Thyroid gland (tissue), 4 donors: ENCODE results near the gene HNRNPL. TPM values are rescaled to one million over a fixed set of nuclear protein-coding genes. Genes with fewer than 3 reads are reported as not detected.

Experiments used
- DNase-seq, 2 donors: peaks; one replicate each; pipeline ENCODE4 v3.0.0-alpha.2; 2019
- H3K27ac ChIP-seq, 3 donors: fragments of 200-600 bp; sonication (generic); 1 replicate in 2 of 3; 2 replicates in 1 of 3; pipeline ENCODE4 v1.5.1; 2016 to 2019; ENCODE audit warnings: mild to moderate bottlenecking in 1 of 3, moderate library complexity in 1 of 3
- H3K27me3 ChIP-seq: fragments of 200-600 bp; sonication (generic); one replicate; pipeline ENCODE4 v1.5.1; 2019
- H3K36me3 ChIP-seq, 2 donors: fragments of 200-600 bp; sonication (generic); one replicate each; pipeline ENCODE4 v1.5.1; 2016 to 2019
- H3K4me1 ChIP-seq, 2 donors: fragments of 200-600 bp; sonication (generic); one replicate each; pipeline ENCODE4 v1.5.1; 2017 to 2019
- H3K4me3 ChIP-seq, 3 donors: fragments of 200-600 bp; sonication (generic); replicated peaks in 1 of 3; 1 replicate in 2 of 3; 2 replicates in 1 of 3; pipeline ENCODE4 v1.5.1; 2016; ENCODE audit warnings: mild to moderate bottlenecking in 1 of 3
- H3K9me3 ChIP-seq: fragments of 200-600 bp; sonication (generic); one replicate; pipeline ENCODE4 v1.5.1; 2017
- POLR2A ChIP-seq, 2 donors: fragments of 450-650 bp; IDR thresholded peaks; one replicate each; pipeline ENCODE4 v1.6.1; 2017; ENCODE audit warnings: antibody characterized with exemption in 2 of 2, mild to moderate bottlenecking in 2 of 2, moderate library complexity in 1 of 2
- WGBS, 2 donors: methylation state at CpG; one replicate each; pipeline ENCODE4 v1.1.5; 2017; 5-methylcytosine and 5-hydroxymethylcytosine counted together
- intact Hi-C: fragments of 100-400 bp; cut with DNase I; formaldehyde crosslinking; loops from one replicate; pipeline ENCODE4 v1.15.1; 2023
- total RNA-seq, 4 donors: library from RNA; depleted of rRNA; stranded (reverse); fragments of >200 nt; gene quantifications; one replicate each; pipeline ENCODE4 v1.2.3, GENCODE V29; 2016
- TF ChIP-seq, protein P1 (sequence below), 6 experiments: fragments of 200-600 bp in 3 of 6; fragments of 450-650 bp in 3 of 6; sonication (generic) in 3 of 6; IDR thresholded peaks; one replicate each; pipeline ENCODE4 v1.5.1; 2016 to 2019; ENCODE audit warnings: antibody characterized with exemption in 6 of 6, mild to moderate bottlenecking in 2 of 6, inconsistent platforms in 1 of 6, moderate library complexity in 1 of 6

Gene HNRNPL
- total RNA-seq, 4 donors from 2014 or later: 181 to 247 (median 232) TPM

DNA sequence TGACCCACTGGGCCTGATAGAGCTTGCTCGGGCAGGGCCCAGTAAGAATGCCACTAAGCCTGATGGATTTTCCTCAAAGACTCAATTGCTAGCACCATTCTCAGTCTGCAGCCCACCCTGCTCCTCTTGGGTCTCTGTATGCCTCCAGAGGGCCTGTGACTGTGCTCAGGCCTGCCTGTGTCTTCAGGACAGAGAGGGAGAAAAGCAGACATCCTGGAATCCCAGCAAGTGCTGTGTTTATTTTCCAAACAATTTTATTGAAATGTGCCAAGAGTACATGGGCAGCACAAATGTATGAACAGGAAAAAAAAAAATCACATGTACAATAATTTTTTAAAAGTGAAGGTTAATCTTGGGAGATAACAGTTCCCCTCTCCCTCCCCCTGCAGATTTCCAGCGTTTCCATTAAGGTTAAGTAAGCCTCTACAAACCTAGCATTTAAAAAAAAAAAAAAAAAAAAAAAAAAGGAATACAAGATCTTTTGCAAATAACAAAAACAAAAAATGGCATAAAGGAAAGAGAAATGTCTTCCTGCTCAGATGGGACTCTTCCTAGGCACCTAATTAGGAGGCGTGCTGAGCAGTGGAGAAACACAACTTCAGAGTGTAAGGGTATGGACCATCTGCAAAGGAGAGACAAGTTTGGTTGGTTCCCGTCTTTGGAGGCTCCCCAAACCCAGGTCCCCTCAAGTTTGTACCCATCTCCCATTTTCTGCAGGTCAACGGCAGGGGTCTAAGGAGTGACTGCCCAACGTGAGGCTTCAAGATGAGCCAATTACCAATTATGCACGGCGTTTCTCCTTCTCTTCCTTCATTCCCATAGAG is 13.4 kb downstream of the HNRNPL start:
- WGBS, 2 donors: 81 to 86% methylated on average over 8 of the region's 8 CpGs
- H3K27ac ChIP-seq: no peak overlapping the region
- no peak for DNase-seq
- H3K36me3 ChIP-seq: peaks cover 58 to 60% of the 10 kb centered on the region in 2 donors
- no peak overlapping the region for H3K4me3 ChIP-seq
- TF ChIP-seq POLR2A (IDR thresholded peaks at IDR 0.05): no peak
- TF ChIP-seq, protein P1, sequence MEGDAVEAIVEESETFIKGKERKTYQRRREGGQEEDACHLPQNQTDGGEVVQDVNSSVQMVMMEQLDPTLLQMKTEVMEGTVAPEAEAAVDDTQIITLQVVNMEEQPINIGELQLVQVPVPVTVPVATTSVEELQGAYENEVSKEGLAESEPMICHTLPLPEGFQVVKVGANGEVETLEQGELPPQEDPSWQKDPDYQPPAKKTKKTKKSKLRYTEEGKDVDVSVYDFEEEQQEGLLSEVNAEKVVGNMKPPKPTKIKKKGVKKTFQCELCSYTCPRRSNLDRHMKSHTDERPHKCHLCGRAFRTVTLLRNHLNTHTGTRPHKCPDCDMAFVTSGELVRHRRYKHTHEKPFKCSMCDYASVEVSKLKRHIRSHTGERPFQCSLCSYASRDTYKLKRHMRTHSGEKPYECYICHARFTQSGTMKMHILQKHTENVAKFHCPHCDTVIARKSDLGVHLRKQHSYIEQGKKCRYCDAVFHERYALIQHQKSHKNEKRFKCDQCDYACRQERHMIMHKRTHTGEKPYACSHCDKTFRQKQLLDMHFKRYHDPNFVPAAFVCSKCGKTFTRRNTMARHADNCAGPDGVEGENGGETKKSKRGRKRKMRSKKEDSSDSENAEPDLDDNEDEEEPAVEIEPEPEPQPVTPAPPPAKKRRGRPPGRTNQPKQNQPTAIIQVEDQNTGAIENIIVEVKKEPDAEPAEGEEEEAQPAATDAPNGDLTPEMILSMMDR (IDR thresholded peaks at IDR 0.05): no peak
- peaks cover 0 to 10% of the 10 kb centered on the region in 2 donors for H3K4me1 ChIP-seq
- no peaks in the 10 kb centered on the region for H3K9me3 ChIP-seq
- no peaks in the 10 kb centered on the region for H3K27me3 ChIP-seq
- intact Hi-C loops: no loop called here

DNA sequence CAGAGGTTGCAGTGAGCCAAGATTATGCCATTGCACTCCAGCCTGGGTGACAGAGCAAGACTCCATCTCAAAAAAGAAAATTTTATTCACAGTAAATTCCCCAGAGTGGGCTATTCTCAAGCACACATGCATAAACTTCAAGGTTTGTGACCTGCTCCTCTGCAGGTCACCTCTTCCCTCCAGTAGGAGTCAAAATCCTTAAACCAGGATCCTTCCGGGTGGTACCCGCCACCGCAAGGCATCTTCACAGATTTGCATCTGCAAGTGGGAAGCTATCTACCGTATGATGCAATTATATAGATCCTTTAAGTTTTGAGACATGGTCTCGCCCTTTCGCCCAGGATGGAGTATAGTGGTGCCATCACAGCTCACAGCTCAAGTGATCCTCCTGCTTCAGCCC is 15.2 kb downstream of the HNRNPL start:
- DNase-seq: no peak

DNA sequence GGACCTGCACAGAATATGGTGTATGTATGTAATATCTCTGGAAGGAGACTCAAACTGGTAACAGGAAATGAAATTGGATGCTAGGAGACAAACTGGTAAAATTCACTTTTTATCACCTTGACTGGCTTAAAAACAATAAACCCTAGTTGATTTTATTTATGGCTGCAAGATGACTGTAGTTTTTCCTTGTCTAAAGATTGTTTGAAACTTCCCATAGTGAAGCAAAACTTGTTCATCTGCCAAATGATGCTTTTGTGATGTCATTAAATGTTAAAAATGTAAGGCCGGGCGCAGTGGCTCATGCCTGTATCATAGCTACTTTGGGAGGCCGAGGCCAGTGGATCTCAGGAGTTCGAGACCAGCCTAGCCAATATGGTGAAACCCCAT is 15.7 kb downstream of the HNRNPL start:
- Histone ChIP-seq H3K9me3 (no peaks in the 10 kb centered on the region), H3K4me1 (peaks cover 2 to 22% of the 10 kb centered on the region in 2 donors), H3K4me3 (no peak overlapping the region), H3K27me3 (no peaks in the 10 kb centered on the region), H3K36me3 (peaks cover 44 to 45% of the 10 kb centered on the region in 2 donors), H3K27ac (no peak overlapping the region)
- TF ChIP-seq, protein P1 (IDR thresholded peaks at IDR 0.05): no peak
- TF ChIP-seq POLR2A (IDR thresholded peaks at IDR 0.05): no peak
- intact Hi-C loops: no loop called here
- DNase-seq: no peak
- WGBS, 2 donors: 92 to 95% methylated on average over 4 of the region's 4 CpGs

More for the DNA sequence above, 15.2 kb downstream of the HNRNPL start:
- Histone ChIP-seq H3K27me3 (no peaks in the 10 kb centered on the region), H3K36me3 (peaks cover 45 to 47% of the 10 kb centered on the region in 2 donors), H3K27ac (peak overlapping the region in 1 of 3 donors; percentile 10), H3K9me3 (no peaks in the 10 kb centered on the region), H3K4me1 (peaks cover 2 to 22% of the 10 kb centered on the region in 2 donors), H3K4me3 (no peak overlapping the region)
- intact Hi-C loops: no loop called here
- TF ChIP-seq, protein P1 (IDR thresholded peaks at IDR 0.05): no peak
- 93 to 96% methylated on average over 6 of the region's 6 CpGs for WGBS, 2 donors

DNA sequence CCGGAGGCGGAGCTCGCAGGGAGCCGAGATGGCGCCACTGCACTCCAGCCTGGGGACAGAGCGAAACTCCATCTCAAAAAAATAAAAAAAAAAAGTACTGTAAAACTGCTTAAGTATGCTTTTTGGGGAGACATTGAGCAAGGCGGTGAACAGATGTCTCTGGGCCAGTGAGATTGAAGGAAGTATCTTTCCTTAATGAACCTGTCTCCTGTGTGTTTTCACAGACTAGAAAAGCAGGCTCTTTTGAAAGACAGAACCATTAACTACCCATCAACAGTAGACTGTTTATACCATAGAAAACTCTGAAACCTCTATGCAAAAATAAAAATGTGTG is 16.7 kb downstream of the HNRNPL start:
- DNase-seq: no peak
- no peak for TF ChIP-seq POLR2A (IDR thresholded peaks at IDR 0.05)
- TF ChIP-seq, protein P1 (IDR thresholded peaks at IDR 0.05): no peak
- H3K27ac ChIP-seq: no peak overlapping the region
- 87 to 89% methylated on average over 7 of the region's 7 CpGs for WGBS, 2 donors
- H3K27me3 ChIP-seq: no peaks in the 10 kb centered on the region
- H3K4me3 ChIP-seq: no peak overlapping the region
- H3K9me3 ChIP-seq: no peaks in the 10 kb centered on the region
- H3K36me3 ChIP-seq: peaks cover 42% of the 10 kb centered on the region in 2 donors
- peaks cover 2 to 22% of the 10 kb centered on the region in 2 donors for H3K4me1 ChIP-seq
- intact Hi-C loops: no loop called here

DNA sequence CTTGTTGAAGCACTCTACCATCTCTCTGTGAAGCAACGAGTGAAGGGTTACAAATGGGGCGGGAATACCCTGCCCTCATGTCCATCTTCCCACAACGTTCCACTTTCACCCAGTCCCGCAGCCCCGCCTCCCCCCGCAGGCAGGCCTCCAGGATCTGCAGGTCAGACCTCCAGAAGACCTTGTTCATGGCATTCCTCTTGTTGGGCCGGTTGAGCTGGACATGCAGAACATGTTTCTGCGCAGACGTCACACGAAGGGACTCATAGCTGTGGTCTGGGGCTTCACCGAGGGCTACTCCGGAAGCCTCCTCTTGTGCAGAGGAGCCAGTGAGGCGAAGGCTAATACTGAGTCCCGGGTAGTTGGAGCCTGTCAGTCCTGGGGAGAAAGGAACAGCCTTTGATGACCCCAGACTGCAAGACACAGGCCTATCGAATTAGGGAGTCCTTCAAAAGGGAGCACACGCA is 18.6 kb downstream of the HNRNPL start:
- Histone ChIP-seq H3K27ac (peak overlapping the region; percentile 78 to 97 (median 83)), H3K4me3 (peak overlapping the region; percentile 19 to 86 (median 77)), H3K36me3 (peaks cover 33 to 34% of the 10 kb centered on the region in 2 donors), H3K27me3 (no peaks in the 10 kb centered on the region), H3K4me1 (peaks cover 2 to 29% of the 10 kb centered on the region in 2 donors), H3K9me3 (no peaks in the 10 kb centered on the region)
- peak; percentile 65 to 70 for DNase-seq
- intact Hi-C loops: no loop called here
- no peak for TF ChIP-seq POLR2A (IDR thresholded peaks at IDR 0.05)
- TF ChIP-seq, protein P1 (IDR thresholded peaks at IDR 0.05): no peak
- WGBS, 2 donors: 5 to 6% methylated on average over 14 to 16 of the region's 16 CpGs
